ENCODE measurements around the gene CYP17A1.
"Not testable (repeated sequence)": the region's sequence is repeated elsewhere in the genome, so short reads cannot be mapped to it uniquely, and the experiment has no call there.

The CYP17A1 gene

DNA sequence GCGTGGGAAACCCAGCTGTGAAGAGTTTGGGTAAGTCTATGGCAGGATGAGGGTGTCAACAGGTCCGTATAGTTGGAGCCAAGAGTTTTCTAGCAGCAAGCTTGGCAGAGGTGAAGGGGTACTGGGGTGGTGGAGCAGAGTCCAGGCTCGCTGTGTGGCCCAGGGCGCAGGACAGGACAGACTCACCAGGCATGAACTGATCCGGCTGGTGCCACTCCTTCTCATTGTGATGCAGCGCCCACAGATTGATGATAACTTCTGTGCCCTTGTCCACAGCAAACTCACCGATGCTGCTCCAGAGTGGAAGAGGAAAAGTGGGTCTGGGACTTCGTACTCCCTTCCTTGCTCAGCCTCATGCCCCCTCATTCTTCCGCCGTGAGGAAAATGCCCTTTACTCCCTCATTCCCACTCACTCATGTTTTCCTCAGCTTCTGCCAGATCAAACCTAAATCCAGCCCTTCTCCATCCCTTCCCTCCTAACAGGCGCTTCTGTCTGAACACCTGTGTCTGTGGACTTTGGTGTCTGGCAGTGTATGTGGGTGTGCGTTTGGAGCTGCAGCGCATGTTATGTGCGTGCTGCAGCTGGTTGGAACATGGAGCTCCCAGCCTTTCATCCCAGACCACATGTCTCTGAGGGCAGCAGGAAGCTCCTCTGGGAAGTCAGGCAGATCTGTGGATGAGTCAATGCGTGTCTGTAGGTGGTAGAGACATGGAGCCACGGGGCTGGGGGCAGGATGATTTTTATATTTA lies 5.7 kb downstream of the CYP17A1 start:
- POLR2A ChIA-PET, result no interaction called here
- no peaks in the 10 kb centered on the region for H3K36me3 ChIP-seq (ENCODE audit: control insufficient read depth in 4 of 4, insufficient read depth in 4 of 4, low read length in 3 of 4)
- peaks cover 0 to 2% (median 0%) of the 10 kb centered on the region in 5 experiments for H3K27me3 ChIP-seq (replicated peaks in 2 of 5; ENCODE audit: control insufficient read depth in 4 of 5, insufficient read depth in 5 of 5, low read length in 4 of 5)
- no peaks in the 10 kb centered on the region for H3K9me3 ChIP-seq (ENCODE audit: control extremely low read depth in 1 of 5, control insufficient read depth in 4 of 5, insufficient read depth in 2 of 5, low read depth in 1 of 5, low read length in 4 of 5)
- no peak overlapping the region for H3K4me3 ChIP-seq (ENCODE audit: control insufficient read depth in 1 of 7, extremely low read depth in 1 of 7, insufficient read depth in 4 of 7, low read depth in 2 of 7, low read length in 6 of 7)
- CTCF ChIA-PET, result interaction anchor here (0.7 to 2.4 kb wide), 5 partner anchors 19 to 244 kb away, joined by 3 to 5 read pairs (median 4); no protein-coding TSS in a partner anchor
- no peak for DNase-seq
- H3K4me1 ChIP-seq (ENCODE audit: control extremely low read depth in 1 of 4, control insufficient read depth in 4 of 4, insufficient read depth in 4 of 4, low read length in 3 of 4), result peaks cover 0 to 9% (median 6%) of the 10 kb centered on the region in 4 experiments
- WGBS (ENCODE audit: insufficient coverage), result 89% methylated on average over 9 of the region's 16 CpGs
- H3K27ac ChIP-seq (ENCODE audit: insufficient read depth in 1 of 2, low read depth in 1 of 2, low read length in 2 of 2, poor library complexity in 1 of 2, severe bottlenecking in 2 of 2), result no peak overlapping the region

- no peak overlapping the region for H3K4me3 ChIP-seq (ENCODE audit: control insufficient read depth in 1 of 7, extremely low read depth in 1 of 7, insufficient read depth in 4 of 7, low read depth in 2 of 7, low read length in 6 of 7)
- POLR2A ChIA-PET, result no interaction called here
- no peak for DNase-seq
- no peaks in the 10 kb centered on the region for H3K36me3 ChIP-seq (ENCODE audit: control insufficient read depth in 4 of 4, insufficient read depth in 4 of 4, low read length in 3 of 4)
- CTCF ChIA-PET, result interaction anchor here (0.7 to 1.4 kb wide), 3 partner anchors 8 to 74 kb away, joined by 3 to 5 read pairs (median 3); partner anchors contain the start of gene CYP17A1
- H3K9me3 ChIP-seq (ENCODE audit: control extremely low read depth in 1 of 5, control insufficient read depth in 4 of 5, insufficient read depth in 2 of 5, low read depth in 1 of 5, low read length in 4 of 5), result peaks cover 0 to 2% (median 0%) of the 10 kb centered on the region in 5 experiments
- H3K27ac ChIP-seq (ENCODE audit: insufficient read depth in 1 of 2, low read depth in 1 of 2, low read length in 2 of 2, poor library complexity in 1 of 2, severe bottlenecking in 2 of 2), result no peak overlapping the region
- H3K4me1 ChIP-seq (ENCODE audit: control extremely low read depth in 1 of 4, control insufficient read depth in 4 of 4, insufficient read depth in 4 of 4, low read length in 3 of 4), result no peaks in the 10 kb centered on the region
- no peaks in the 10 kb centered on the region for H3K27me3 ChIP-seq (replicated peaks in 2 of 5; ENCODE audit: control insufficient read depth in 4 of 5, insufficient read depth in 5 of 5, low read length in 4 of 5)
- 87% methylated on average over 5 of the region's 5 CpGs for WGBS (ENCODE audit: insufficient coverage)
Measured at GRCh38 chr10:102827597-102827975, 9.6 kb downstream of the CYP17A1 start.

- H3K27me3 ChIP-seq (replicated peaks in 2 of 5; ENCODE audit: control insufficient read depth in 4 of 5, insufficient read depth in 5 of 5, low read length in 4 of 5), result no peaks in the 10 kb centered on the region
- no peaks in the 10 kb centered on the region for H3K4me1 ChIP-seq (ENCODE audit: control extremely low read depth in 1 of 4, control insufficient read depth in 4 of 4, insufficient read depth in 4 of 4, low read length in 3 of 4)
- H3K9me3 ChIP-seq (ENCODE audit: control extremely low read depth in 1 of 5, control insufficient read depth in 4 of 5, insufficient read depth in 2 of 5, low read depth in 1 of 5, low read length in 4 of 5), result peaks cover 0 to 2% (median 0%) of the 10 kb centered on the region in 5 experiments
- WGBS (ENCODE audit: insufficient coverage), result 99% methylated on average over 9 of the region's 9 CpGs
- DNase-seq, result no peak
- CTCF ChIA-PET, result interaction anchor here (1.0 to 1.4 kb wide), 3 partner anchors 9 to 76 kb away, joined by 3 to 6 read pairs (median 3); no protein-coding TSS in a partner anchor
- no peak overlapping the region for H3K27ac ChIP-seq (ENCODE audit: insufficient read depth in 1 of 2, low read depth in 1 of 2, low read length in 2 of 2, poor library complexity in 1 of 2, severe bottlenecking in 2 of 2)
- H3K36me3 ChIP-seq (ENCODE audit: control insufficient read depth in 4 of 4, insufficient read depth in 4 of 4, low read length in 3 of 4), result no peaks in the 10 kb centered on the region
- H3K4me3 ChIP-seq (ENCODE audit: control insufficient read depth in 1 of 7, extremely low read depth in 1 of 7, insufficient read depth in 4 of 7, low read depth in 2 of 7, low read length in 6 of 7), result no peak overlapping the region
- POLR2A ChIA-PET, result no interaction called here
Measured at GRCh38 chr10:102826148-102826796, 10.9 kb downstream of the CYP17A1 start.

GRCh38 chr10:102824664-102825063 lies 12.5 kb downstream of the CYP17A1 start:
- H3K4me1 ChIP-seq (ENCODE audit: control extremely low read depth in 1 of 4, control insufficient read depth in 4 of 4, insufficient read depth in 4 of 4, low read length in 3 of 4), result peaks cover 0 to 1% (median 0%) of the 10 kb centered on the region in 4 experiments
- CTCF ChIA-PET, result interaction anchor here (1.2 kb wide), 1 partner anchor 8 kb away, joined by 3 read pairs; no protein-coding TSS in a partner anchor

GRCh38 chr10:102822222-102822621 lies 15.0 kb downstream of the CYP17A1 start:
- H3K27me3 ChIP-seq (replicated peaks in 2 of 5; ENCODE audit: control insufficient read depth in 4 of 5, insufficient read depth in 5 of 5, low read length in 4 of 5), result no peaks in the 10 kb centered on the region
- no peak overlapping the region for H3K27ac ChIP-seq (ENCODE audit: insufficient read depth in 1 of 2, low read depth in 1 of 2, low read length in 2 of 2, poor library complexity in 1 of 2, severe bottlenecking in 2 of 2)
- H3K9me3 ChIP-seq (ENCODE audit: control extremely low read depth in 1 of 5, control insufficient read depth in 4 of 5, insufficient read depth in 2 of 5, low read depth in 1 of 5, low read length in 4 of 5), result peaks cover 0 to 2% (median 0%) of the 10 kb centered on the region in 5 experiments
- no peaks in the 10 kb centered on the region for H3K36me3 ChIP-seq (ENCODE audit: control insufficient read depth in 4 of 4, insufficient read depth in 4 of 4, low read length in 3 of 4)
- ChIA-PET CTCF (interaction anchor here (7.1 kb wide), 1 partner anchor 70 kb away, joined by 27 read pairs; no protein-coding TSS in a partner anchor), POLR2A (no interaction called here)
- 100% methylated on average over 5 of the region's 12 CpGs for WGBS (ENCODE audit: insufficient coverage)
- DNase-seq, result no peak
- no peak overlapping the region for H3K4me3 ChIP-seq (ENCODE audit: control insufficient read depth in 1 of 7, extremely low read depth in 1 of 7, insufficient read depth in 4 of 7, low read depth in 2 of 7, low read length in 6 of 7)
- peaks cover 0 to 16% (median 11%) of the 10 kb centered on the region in 4 experiments for H3K4me1 ChIP-seq (ENCODE audit: control extremely low read depth in 1 of 4, control insufficient read depth in 4 of 4, insufficient read depth in 4 of 4, low read length in 3 of 4)

More at GRCh38 chr10:102824664-102825063, 12.5 kb downstream of the CYP17A1 start:
- Histone ChIP-seq H3K9me3 (ENCODE audit: control extremely low read depth in 1 of 5, control insufficient read depth in 4 of 5, insufficient read depth in 2 of 5, low read depth in 1 of 5, low read length in 4 of 5) (peaks cover 0 to 2% (median 0%) of the 10 kb centered on the region in 5 experiments), H3K36me3 (ENCODE audit: control insufficient read depth in 4 of 4, insufficient read depth in 4 of 4, low read length in 3 of 4) (no peaks in the 10 kb centered on the region), H3K27me3 (replicated peaks in 2 of 5; ENCODE audit: control insufficient read depth in 4 of 5, insufficient read depth in 5 of 5, low read length in 4 of 5) (no peaks in the 10 kb centered on the region), H3K27ac (ENCODE audit: insufficient read depth in 1 of 2, low read depth in 1 of 2, low read length in 2 of 2, poor library complexity in 1 of 2, severe bottlenecking in 2 of 2) (no peak overlapping the region), H3K4me3 (ENCODE audit: control insufficient read depth in 1 of 7, extremely low read depth in 1 of 7, insufficient read depth in 4 of 7, low read depth in 2 of 7, low read length in 6 of 7) (no peak overlapping the region)
- POLR2A ChIA-PET, result no interaction called here
- 100% methylated on average over 2 of the region's 4 CpGs for WGBS (ENCODE audit: insufficient coverage)
- no peak for DNase-seq

- not testable (repeated sequence) for H3K4me3 ChIP-seq (ENCODE audit: control insufficient read depth in 1 of 7, extremely low read depth in 1 of 7, insufficient read depth in 4 of 7, low read depth in 2 of 7, low read length in 6 of 7); DNase-seq; H3K9me3 ChIP-seq (ENCODE audit: control extremely low read depth in 1 of 5, control insufficient read depth in 4 of 5, insufficient read depth in 2 of 5, low read depth in 1 of 5, low read length in 4 of 5); H3K27ac ChIP-seq (ENCODE audit: insufficient read depth in 1 of 2, low read depth in 1 of 2, low read length in 2 of 2, poor library complexity in 1 of 2, severe bottlenecking in 2 of 2); H3K27me3 ChIP-seq (replicated peaks in 2 of 5; ENCODE audit: control insufficient read depth in 4 of 5, insufficient read depth in 5 of 5, low read length in 4 of 5); H3K36me3 ChIP-seq (ENCODE audit: control insufficient read depth in 4 of 4, insufficient read depth in 4 of 4, low read length in 3 of 4)
- ChIA-PET POLR2A (interaction anchor here (0.7 kb wide), 1 partner anchor 49 kb away, joined by 3 read pairs; no protein-coding TSS in a partner anchor), CTCF (interaction anchor here (1.8 to 7.1 kb wide), 2 partner anchors 32 to 68 kb away, joined by 9 to 27 read pairs; no protein-coding TSS in a partner anchor)
- WGBS (ENCODE audit: insufficient coverage), result 100% methylated on average over 3 of the region's 5 CpGs
- H3K4me1 ChIP-seq (ENCODE audit: control extremely low read depth in 1 of 4, control insufficient read depth in 4 of 4, insufficient read depth in 4 of 4, low read length in 3 of 4), result peaks cover 0 to 31% (median 29%) of the 10 kb centered on the region in 4 experiments
Measured at GRCh38 chr10:102820008-102820407, 17.2 kb downstream of the CYP17A1 start.
